PFSK-1 (cell line): Measurements from ENCODE around the gene TRIAP1.

Source experiments
- FOXP2 ChIP-seq: optimal IDR thresholded peaks from 2 replicates; pipeline ENCODE3; 2011; ENCODE audit warnings: borderline replicate concordance, control low read depth, inconsistent platforms; ENCODE audit not compliant: insufficient read depth; ENCODE audit errors: extremely low read length, extremely low read depth
- POLR2AphosphoS5 ChIP-seq: IDR thresholded peaks from 2 replicates; pipeline ENCODE4 v1.6.1; 2012; ENCODE audit warnings: low read depth, mild to moderate bottlenecking, control low read depth, low read length, moderate library complexity
- SIN3A ChIP-seq: IDR thresholded peaks from 2 replicates; pipeline ENCODE4 v1.6.1; 2012; ENCODE audit warnings: mild to moderate bottlenecking, low read length, moderate library complexity, borderline replicate concordance; ENCODE audit not compliant: insufficient read depth
- TAF1 ChIP-seq: IDR thresholded peaks from 2 replicates; pipeline ENCODE4 v1.6.1; 2012; ENCODE audit warnings: low read length, control low read depth, borderline replicate concordance; ENCODE audit not compliant: insufficient read depth
- TF ChIP-seq, protein P1 (sequence below), 2 experiments: IDR thresholded peaks; 2 replicates each; pipeline versions ENCODE4 v1.6.1 to v1.8.0; 2011 to 2012; ENCODE audit warnings: low read depth in 2 of 2, low read length in 2 of 2, control low read depth in 1 of 2, inconsistent platforms in 1 of 2, mild to moderate bottlenecking in 1 of 2, moderate library complexity in 1 of 2; ENCODE audit not compliant: insufficient read depth in 1 of 2

Gene TRIAP1

DNA sequence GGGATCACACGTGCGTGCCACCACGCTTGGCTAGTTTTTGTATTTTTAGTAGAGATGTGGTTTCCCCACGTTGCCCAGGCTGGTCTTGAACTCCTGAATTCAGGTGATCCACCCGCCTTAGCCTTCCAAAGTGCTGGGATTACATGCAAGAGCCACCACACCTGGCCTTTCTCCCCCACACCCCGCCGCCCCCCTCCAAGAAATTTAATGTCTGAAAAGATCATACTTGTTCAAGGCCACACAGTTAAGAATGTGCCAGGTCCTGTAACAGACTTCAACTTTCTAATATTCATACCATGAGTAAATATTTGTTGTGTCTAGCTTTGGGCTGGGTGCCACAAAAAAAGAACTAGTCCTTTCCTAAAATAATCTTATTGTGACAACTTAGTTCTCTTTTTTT, 9.1 kb upstream of the TRIAP1 start:
- no peak for TF ChIP-seq SIN3A
- TF ChIP-seq POLR2AphosphoS5: no peak
- TF ChIP-seq TAF1: no peak
- TF ChIP-seq FOXP2: no peak
- TF ChIP-seq, protein P1, sequence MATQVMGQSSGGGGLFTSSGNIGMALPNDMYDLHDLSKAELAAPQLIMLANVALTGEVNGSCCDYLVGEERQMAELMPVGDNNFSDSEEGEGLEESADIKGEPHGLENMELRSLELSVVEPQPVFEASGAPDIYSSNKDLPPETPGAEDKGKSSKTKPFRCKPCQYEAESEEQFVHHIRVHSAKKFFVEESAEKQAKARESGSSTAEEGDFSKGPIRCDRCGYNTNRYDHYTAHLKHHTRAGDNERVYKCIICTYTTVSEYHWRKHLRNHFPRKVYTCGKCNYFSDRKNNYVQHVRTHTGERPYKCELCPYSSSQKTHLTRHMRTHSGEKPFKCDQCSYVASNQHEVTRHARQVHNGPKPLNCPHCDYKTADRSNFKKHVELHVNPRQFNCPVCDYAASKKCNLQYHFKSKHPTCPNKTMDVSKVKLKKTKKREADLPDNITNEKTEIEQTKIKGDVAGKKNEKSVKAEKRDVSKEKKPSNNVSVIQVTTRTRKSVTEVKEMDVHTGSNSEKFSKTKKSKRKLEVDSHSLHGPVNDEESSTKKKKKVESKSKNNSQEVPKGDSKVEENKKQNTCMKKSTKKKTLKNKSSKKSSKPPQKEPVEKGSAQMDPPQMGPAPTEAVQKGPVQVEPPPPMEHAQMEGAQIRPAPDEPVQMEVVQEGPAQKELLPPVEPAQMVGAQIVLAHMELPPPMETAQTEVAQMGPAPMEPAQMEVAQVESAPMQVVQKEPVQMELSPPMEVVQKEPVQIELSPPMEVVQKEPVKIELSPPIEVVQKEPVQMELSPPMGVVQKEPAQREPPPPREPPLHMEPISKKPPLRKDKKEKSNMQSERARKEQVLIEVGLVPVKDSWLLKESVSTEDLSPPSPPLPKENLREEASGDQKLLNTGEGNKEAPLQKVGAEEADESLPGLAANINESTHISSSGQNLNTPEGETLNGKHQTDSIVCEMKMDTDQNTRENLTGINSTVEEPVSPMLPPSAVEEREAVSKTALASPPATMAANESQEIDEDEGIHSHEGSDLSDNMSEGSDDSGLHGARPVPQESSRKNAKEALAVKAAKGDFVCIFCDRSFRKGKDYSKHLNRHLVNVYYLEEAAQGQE (IDR thresholded peaks at IDR 0.05; ENCODE audit: insufficient read depth in 1 of 2, low read depth in 2 of 2, low read length in 2 of 2): no peak

DNA sequence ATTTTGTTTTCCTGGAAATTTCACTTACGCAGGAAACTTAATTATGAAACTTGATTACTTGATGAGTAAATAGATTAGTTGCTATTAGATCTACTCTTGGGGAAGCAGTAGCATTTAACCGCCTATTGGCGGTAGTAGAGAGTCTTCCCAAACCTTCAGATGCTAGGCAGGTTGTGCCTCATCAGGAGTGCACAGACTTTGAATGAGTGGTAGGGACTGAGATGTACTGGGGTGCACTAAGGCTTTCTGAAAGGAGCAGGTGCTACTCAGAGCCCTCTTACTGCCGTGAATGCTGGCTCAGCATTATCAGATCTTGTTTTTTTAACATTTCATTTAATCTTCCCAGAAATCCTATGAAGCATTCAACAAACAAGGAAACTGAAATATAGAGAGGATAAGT, 7.8 kb upstream of the TRIAP1 start:
- TF ChIP-seq, protein P1 (IDR thresholded peaks at IDR 0.05; ENCODE audit: insufficient read depth in 1 of 2, low read depth in 2 of 2, low read length in 2 of 2): no peak
- TF ChIP-seq SIN3A: no peak
- no peak for TF ChIP-seq POLR2AphosphoS5
- TF ChIP-seq TAF1: no peak
- no peak for TF ChIP-seq FOXP2

DNA sequence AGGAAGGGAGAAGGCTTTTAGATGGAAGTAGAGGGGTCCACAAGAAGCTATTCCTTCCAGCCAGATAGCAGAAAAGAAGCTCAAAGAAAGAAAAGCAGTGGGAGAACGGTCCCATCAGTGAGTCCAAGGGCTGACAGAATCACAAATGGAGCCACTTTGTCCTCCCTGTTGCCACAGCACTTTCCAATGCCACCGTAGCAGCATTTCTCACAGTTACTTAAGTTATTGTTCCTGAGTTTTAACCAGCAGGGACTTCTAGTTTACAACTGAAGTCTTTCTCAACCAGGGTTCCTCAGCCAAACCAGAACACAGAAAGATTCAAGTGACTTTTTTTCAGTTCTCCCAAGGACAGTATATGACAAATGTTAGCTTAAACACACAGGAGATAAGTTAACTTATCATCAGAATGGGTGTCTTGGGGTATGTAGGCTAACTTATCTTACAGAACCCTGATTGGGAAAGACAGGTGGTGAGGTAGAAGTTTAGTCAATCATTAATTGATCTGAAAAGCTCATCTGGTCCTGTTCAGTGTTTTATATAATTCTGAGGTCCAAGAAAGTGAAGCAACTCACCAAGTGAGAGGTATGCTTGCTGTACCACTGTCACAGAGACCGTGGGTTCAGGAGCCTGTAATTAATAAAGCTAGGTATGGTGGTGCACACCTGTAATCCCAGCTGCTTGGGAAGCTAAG, 7.0 kb upstream of the TRIAP1 start:
- no peak for TF ChIP-seq TAF1
- TF ChIP-seq, protein P1 (IDR thresholded peaks at IDR 0.05; ENCODE audit: insufficient read depth in 1 of 2, low read depth in 2 of 2, low read length in 2 of 2): no peak
- TF ChIP-seq FOXP2: no peak
- TF ChIP-seq POLR2AphosphoS5: no peak
- TF ChIP-seq SIN3A: no peak

DNA sequence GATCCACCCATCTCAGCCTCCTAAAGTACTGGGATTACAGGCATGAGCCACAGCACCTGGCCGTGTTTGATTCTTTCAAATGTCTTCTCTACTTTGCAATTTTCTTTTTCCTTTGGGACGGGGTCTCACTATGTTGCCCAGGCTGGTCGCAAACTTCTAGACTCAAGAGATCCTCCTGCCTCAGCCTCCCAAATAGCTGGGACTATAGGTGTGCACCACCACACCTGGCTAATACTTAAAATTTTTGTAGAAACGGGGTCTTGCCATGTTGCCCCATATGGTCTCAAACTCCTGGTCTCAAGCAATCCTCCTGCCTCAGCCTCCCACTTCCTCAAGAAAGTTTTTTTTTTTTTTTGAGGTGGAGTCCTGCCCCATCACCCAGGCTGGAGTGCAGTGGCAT, 1.8 kb upstream of the TRIAP1 start:
- TF ChIP-seq POLR2AphosphoS5 (no peak), TAF1 (no peak), SIN3A (no peak), FOXP2 (no peak)
- TF ChIP-seq, protein P1 (IDR thresholded peaks at IDR 0.05; ENCODE audit: insufficient read depth in 1 of 2, low read depth in 2 of 2, low read length in 2 of 2): no peak
